IPS DF 6.9 (cell line): ENCODE data around the gene TRIM38.

Source experiments
- DNase-seq: peaks from one replicate; pipeline ENCODE4 v3.0.0-alpha.2; 2013; ENCODE audit warnings: low read depth, low spot score
- H3K27ac ChIP-seq: one replicate; pipeline ENCODE4 v1.5.1; 2013; ENCODE audit warnings: low read length, control low read depth
- H3K27me3 ChIP-seq: 2 replicates; pipeline ENCODE4 v1.6.1; 2013; ENCODE audit warnings: mild to moderate bottlenecking, low read length; ENCODE audit not compliant: control insufficient read depth, insufficient read depth
- H3K36me3 ChIP-seq: 2 replicates; pipeline ENCODE4 v1.6.1; 2013; ENCODE audit warnings: low read length; ENCODE audit not compliant: control insufficient read depth, insufficient read depth
- H3K4me1 ChIP-seq: 2 replicates; pipeline ENCODE4 v1.6.1; 2013; ENCODE audit warnings: low read length; ENCODE audit not compliant: control insufficient read depth, insufficient read depth
- H3K4me3 ChIP-seq: 2 replicates; pipeline ENCODE4 v1.5.1; 2013; ENCODE audit warnings: mild to moderate bottlenecking, low read length
- H3K9me3 ChIP-seq: 2 replicates; pipeline ENCODE4 v1.6.1; 2013; ENCODE audit warnings: low read length, inconsistent platforms; ENCODE audit not compliant: control insufficient read depth, insufficient read depth
- WGBS: extraction: QIAGEN DNeasy Blood & Tissue Kit; methylation state at CpG from one replicate; pipeline ENCODE4 v1.1.7; 2013; ENCODE audit warnings: mixed read lengths, missing lambda C conversion rate; ENCODE audit not compliant: insufficient read length, insufficient coverage; 5-methylcytosine and 5-hydroxymethylcytosine counted together

TRIM38 gene

DNA sequence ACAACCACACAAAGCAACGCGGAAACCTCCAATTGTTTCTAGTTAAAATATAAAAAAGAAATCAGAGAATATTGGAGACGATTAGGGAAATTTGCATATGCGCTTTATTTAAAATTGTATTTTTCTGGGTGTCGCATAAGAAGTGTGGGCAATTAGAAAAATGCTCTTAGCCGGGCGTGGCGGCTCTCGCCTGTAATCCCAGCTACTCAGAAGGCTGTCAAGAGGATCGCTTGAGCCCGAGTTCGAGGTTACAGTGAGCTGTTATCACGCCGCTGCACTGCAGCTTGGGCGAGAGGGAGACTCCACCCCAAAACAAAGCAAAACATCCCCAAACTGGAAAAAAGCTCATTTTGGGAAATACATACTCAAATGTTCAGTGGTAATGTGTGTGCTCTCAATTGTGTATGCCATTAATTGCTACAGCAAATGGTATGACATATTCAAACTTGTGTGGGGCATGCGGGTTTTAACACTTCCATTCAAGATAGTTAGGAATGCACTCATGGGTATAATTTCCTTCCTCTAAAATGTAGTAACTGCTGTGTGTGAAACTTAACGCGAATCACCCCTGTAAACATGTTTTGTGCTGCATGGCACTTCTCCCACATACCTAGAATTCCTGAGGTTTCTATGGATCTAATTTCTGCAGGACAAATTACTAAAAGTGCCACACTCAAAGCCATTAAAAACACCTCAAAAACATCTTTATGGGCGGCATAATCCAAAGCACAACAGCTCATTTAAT lies 69.9 kb downstream of the TRIM38 start:
- H3K27me3 ChIP-seq = no peaks in the 10 kb centered on the region
- no peak for DNase-seq
- H3K4me3 ChIP-seq = peak overlapping the region; percentile 76; the same call in 1 of the 2 replicates
- no CpG with 5 or more reads among the region's 19 CpGs for WGBS
- H3K4me1 ChIP-seq = peaks cover 2% of the 10 kb centered on the region; the same call in 1 of the 2 replicates
- H3K9me3 ChIP-seq = no peaks in the 10 kb centered on the region
- H3K27ac ChIP-seq = peak overlapping the region; percentile 2
- no peaks in the 10 kb centered on the region for H3K36me3 ChIP-seq

DNA sequence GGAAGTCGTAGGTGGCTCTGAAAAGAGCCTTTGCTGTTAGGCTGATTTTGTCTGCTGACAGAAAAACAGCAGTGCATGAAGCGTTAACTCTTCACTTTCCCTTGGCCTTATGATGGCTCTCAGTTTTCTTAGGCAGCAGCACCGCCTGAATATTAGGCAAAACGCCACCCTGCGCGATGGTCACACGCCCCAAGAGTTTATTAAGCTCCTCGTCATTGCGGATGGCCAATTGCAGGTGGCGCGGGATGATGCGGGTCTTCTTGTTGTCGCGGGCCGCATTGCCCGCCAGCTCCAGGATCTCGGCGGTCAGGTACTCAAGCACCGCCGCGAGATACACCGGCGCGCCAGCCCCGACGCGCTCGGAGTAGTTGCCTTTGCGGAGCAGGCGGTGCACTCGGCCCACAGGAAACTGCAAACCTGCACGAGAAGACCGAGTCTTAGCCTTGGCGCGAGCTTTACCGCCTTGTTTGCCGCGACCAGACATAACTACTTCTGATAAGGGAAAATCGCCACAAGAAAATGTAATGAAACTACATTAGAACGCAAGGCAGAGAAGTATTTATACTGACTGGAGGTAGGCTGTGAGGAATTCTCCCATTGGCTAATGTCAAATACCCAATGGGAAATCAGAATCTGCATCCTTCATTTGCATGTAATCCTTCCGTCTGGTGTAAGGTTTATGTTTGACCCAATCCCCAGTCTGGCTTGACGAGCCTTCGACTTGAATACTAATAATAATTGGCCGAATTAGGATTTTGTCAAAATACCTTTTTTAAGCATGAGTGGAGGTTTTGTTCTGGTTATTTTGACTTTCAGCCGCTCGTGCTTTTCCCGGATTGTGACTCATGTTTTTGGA lies 70.7 kb downstream of the TRIM38 start:
- DNase-seq = no peak
- WGBS = no CpG with 5 or more reads among the region's 47 CpGs

DNA sequence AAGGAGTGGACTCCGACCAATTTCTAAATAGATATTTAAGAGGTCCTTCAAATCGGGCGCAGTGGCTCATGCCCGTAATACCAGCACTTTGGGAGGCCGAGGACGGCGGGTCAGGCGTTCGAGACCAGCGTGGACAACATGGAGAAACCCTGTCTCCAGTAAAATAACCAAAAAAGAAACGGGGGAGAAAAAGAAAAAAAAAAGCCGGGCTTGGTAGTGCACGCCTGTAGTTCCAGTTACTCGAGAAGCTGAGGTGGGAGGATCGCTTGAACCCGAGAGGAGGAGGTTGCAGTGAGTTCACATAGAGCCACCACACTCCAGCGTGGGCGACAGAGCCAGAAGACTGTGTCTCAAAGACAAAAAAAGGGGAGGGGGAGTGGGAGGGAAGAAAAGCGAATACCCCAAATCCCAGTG lies 71.3 kb downstream of the TRIM38 start:
- no peaks in the 10 kb centered on the region for H3K36me3 ChIP-seq
- peaks cover 2% of the 10 kb centered on the region; the same call in 1 of the 2 replicates for H3K4me1 ChIP-seq
- H3K4me3 ChIP-seq = peak overlapping the region; percentile 9; the same call in 1 of the 2 replicates
- H3K27me3 ChIP-seq = no peaks in the 10 kb centered on the region
- WGBS = no CpG with 5 or more reads among the region's 19 CpGs
- no peak overlapping the region for H3K27ac ChIP-seq
- no peaks in the 10 kb centered on the region for H3K9me3 ChIP-seq
- no peak for DNase-seq

More for the DNA sequence above, 70.7 kb downstream of the TRIM38 start:
- Histone ChIP-seq H3K9me3 (no peaks in the 10 kb centered on the region), H3K4me1 (peaks cover 2% of the 10 kb centered on the region; the same call in 1 of the 2 replicates), H3K27ac (peak overlapping the region; percentile 2), H3K36me3 (no peaks in the 10 kb centered on the region), H3K27me3 (no peaks in the 10 kb centered on the region), H3K4me3 (peak overlapping the region; percentile 76; the same call in 1 of the 2 replicates)

DNA sequence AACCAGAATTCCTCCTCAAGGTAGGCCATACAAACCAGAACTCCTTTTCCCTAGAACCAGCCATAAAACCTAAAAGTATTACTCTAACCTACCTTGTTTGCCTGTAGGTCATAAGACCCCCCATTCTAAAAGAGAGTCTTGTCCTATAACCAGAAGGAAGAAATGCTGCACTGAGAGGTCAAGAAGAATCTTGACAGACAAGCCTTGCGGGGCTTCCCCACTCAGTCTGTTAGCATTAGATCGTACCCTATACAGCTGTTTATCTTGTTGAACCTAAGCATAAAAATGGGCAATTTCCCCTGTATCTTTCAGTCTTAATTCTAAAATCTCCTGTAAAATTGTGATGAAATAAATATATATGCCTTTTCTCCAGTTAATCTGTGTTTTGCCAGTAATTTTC lies 72.3 kb downstream of the TRIM38 start:
- H3K27ac ChIP-seq = no peak overlapping the region

More for the DNA sequence above, 72.3 kb downstream of the TRIM38 start:
- DNase-seq = no peak
- Histone ChIP-seq H3K4me1 (peaks cover 2% of the 10 kb centered on the region; the same call in 1 of the 2 replicates), H3K4me3 (no peak overlapping the region), H3K36me3 (no peaks in the 10 kb centered on the region), H3K9me3 (no peaks in the 10 kb centered on the region), H3K27me3 (no peaks in the 10 kb centered on the region)
- no CpG with 5 or more reads among the region's 2 CpGs for WGBS
